Karpas-422 (cell line): ENCODE data around the gene UBN1. TPM values are rescaled to one million over a fixed set of nuclear protein-coding genes. Genes with fewer than 3 reads are reported as not detected.
"Not testable (repeated sequence)": the region's sequence is repeated elsewhere in the genome, so short reads cannot be mapped to it uniquely, and the experiment has no call there.

Source experiments
- DNase-seq: peaks from one replicate; pipeline ENCODE4 v3.0.0-alpha.2; 2015
- H2AFZ ChIP-seq: fragments of 200-600 bp; sonication (generic); 2 replicates; pipeline ENCODE4 v1.6.1; 2014; ENCODE audit warnings: antibody characterized with exemption, low read length, mixed read lengths
- H3K27ac ChIP-seq: fragments of 200-600 bp; sonication (generic); 2 replicates; pipeline ENCODE4 v1.5.1; 2014; ENCODE audit warnings: mild to moderate bottlenecking, low read length, moderate library complexity
- H3K27me3 ChIP-seq: fragments of 200-600 bp; sonication (generic); 2 replicates; pipeline ENCODE4 v1.6.1; 2014; ENCODE audit warnings: low read length, mixed read lengths
- H3K36me3 ChIP-seq: fragments of 200-600 bp; sonication (generic); 2 replicates; pipeline ENCODE4 v1.6.1; 2014; ENCODE audit warnings: low read length, mixed read lengths; ENCODE audit not compliant: insufficient read depth
- H3K4me1 ChIP-seq: fragments of 200-600 bp; sonication (generic); 2 replicates; pipeline ENCODE4 v1.6.1; 2014; ENCODE audit warnings: mild to moderate bottlenecking, low read length, mixed read lengths
- H3K4me2 ChIP-seq: fragments of 200-600 bp; sonication (generic); 2 replicates; pipeline ENCODE4 v1.6.1; 2014; ENCODE audit warnings: low read length, low read depth, mild to moderate bottlenecking; ENCODE audit not compliant: poor library complexity, severe bottlenecking
- H3K4me3 ChIP-seq: fragments of 200-600 bp; sonication (generic); 2 replicates; pipeline ENCODE4 v1.5.1; 2014; ENCODE audit warnings: mild to moderate bottlenecking, antibody characterized with exemption, low read length, mixed read lengths
- H3K79me2 ChIP-seq: fragments of 200-600 bp; sonication (generic); 2 replicates; pipeline ENCODE4 v1.6.1; 2014; ENCODE audit warnings: mild to moderate bottlenecking, low read length, mixed read lengths
- H3K9ac ChIP-seq: fragments of 200-600 bp; sonication (generic); 2 replicates; pipeline ENCODE4 v1.6.0; 2014; ENCODE audit warnings: low read length
- H3K9me2 ChIP-seq: fragments of 200-600 bp; sonication (generic), shearing (Covaris generic); replicated peaks from 2 replicates; pipeline ENCODE4 v1.6.0; 2014; ENCODE audit warnings: mild to moderate bottlenecking, low read length, moderate library complexity; ENCODE audit not compliant: insufficient read depth
- H3K9me3 ChIP-seq: fragments of 300-700, 200-600 bp; sonication (generic); 2 replicates; pipeline ENCODE4 v1.6.1; 2014; ENCODE audit warnings: low read length, mixed read lengths
- H4K20me1 ChIP-seq: fragments of 200-600 bp; sonication (generic); 2 replicates; pipeline ENCODE4 v1.6.1; 2014; ENCODE audit warnings: mild to moderate bottlenecking, antibody characterized with exemption, low read length, low read depth; ENCODE audit not compliant: insufficient read depth
- total RNA-seq: library from RNA; depleted of rRNA; stranded (reverse); fragments of >200 nt; shearing (Covaris generic); gene quantifications from 2 replicates; pipeline ENCODE4 v1.2.3, GENCODE V29; 2014; ENCODE audit warnings: low replicate concordance

Gene UBN1
- total RNA-seq, 1 experiment from 2014 or later = 21.7 TPM

- Histone ChIP-seq H3K79me2 (no peaks in the 10 kb centered on the region), H3K36me3 (no peaks in the 10 kb centered on the region), H3K9me2 (no peaks in the 10 kb centered on the region), H2AFZ (no peak overlapping the region), H3K4me1 (no peaks in the 10 kb centered on the region), H3K27me3 (no peaks in the 10 kb centered on the region), H3K4me2 (no peak overlapping the region), H3K9me3 (no peaks in the 10 kb centered on the region), H3K4me3 (no peak overlapping the region), H4K20me1 (no peaks in the 10 kb centered on the region), H3K9ac (no peak overlapping the region), H3K27ac (no peak overlapping the region)
- no peak for DNase-seq
Measured at GRCh38 chr16:4895366-4895765, 48.1 kb downstream of the UBN1 start.

GRCh38 chr16:4896761-4897160 is 49.5 kb downstream of the UBN1 start:
- not testable (repeated sequence) for H3K4me3 ChIP-seq

GRCh38 chr16:4897328-4897727 is 50.0 kb downstream of the UBN1 start:
- Histone ChIP-seq H3K36me3 (no peaks in the 10 kb centered on the region), H3K4me2 (no peak overlapping the region), H3K9me2 (no peaks in the 10 kb centered on the region), H3K27me3 (no peaks in the 10 kb centered on the region), H3K9me3 (no peaks in the 10 kb centered on the region), H4K20me1 (no peaks in the 10 kb centered on the region), H2AFZ (no peak overlapping the region), H3K27ac (no peak overlapping the region), H3K4me1 (no peaks in the 10 kb centered on the region), H3K4me3 (no peak overlapping the region), H3K9ac (no peak overlapping the region), H3K79me2 (no peaks in the 10 kb centered on the region)
- no peak for DNase-seq

More at GRCh38 chr16:4896761-4897160, 49.5 kb downstream of the UBN1 start:
- H2AFZ ChIP-seq, H3K4me1 ChIP-seq, H3K27ac ChIP-seq, H3K79me2 ChIP-seq, H3K36me3 ChIP-seq, H3K4me2 ChIP-seq, DNase-seq, H3K9ac ChIP-seq, H3K9me3 ChIP-seq, H4K20me1 ChIP-seq, H3K9me2 ChIP-seq, H3K27me3 ChIP-seq: not testable (repeated sequence)

GRCh38 chr16:4898811-4899473 is 51.7 kb downstream of the UBN1 start:
- Histone ChIP-seq H3K4me2 (no peak overlapping the region), H3K9ac (no peak overlapping the region), H3K27ac (no peak overlapping the region), H3K4me1 (no peaks in the 10 kb centered on the region), H3K36me3 (no peaks in the 10 kb centered on the region), H3K27me3 (no peaks in the 10 kb centered on the region), H3K4me3 (no peak overlapping the region), H3K79me2 (no peaks in the 10 kb centered on the region), H4K20me1 (no peaks in the 10 kb centered on the region), H2AFZ (no peak overlapping the region), H3K9me3 (no peaks in the 10 kb centered on the region), H3K9me2 (no peaks in the 10 kb centered on the region)
- DNase-seq = no peak

- H3K4me1 ChIP-seq = no peaks in the 10 kb centered on the region
- H2AFZ ChIP-seq = no peak overlapping the region
- no peak overlapping the region for H3K4me3 ChIP-seq
- H3K9me2 ChIP-seq = no peaks in the 10 kb centered on the region
- no peak overlapping the region for H3K27ac ChIP-seq
- no peaks in the 10 kb centered on the region for H3K27me3 ChIP-seq
- no peaks in the 10 kb centered on the region for H3K9me3 ChIP-seq
- H4K20me1 ChIP-seq = no peaks in the 10 kb centered on the region
- DNase-seq = no peak
- no peak overlapping the region for H3K4me2 ChIP-seq
- H3K79me2 ChIP-seq = no peaks in the 10 kb centered on the region
- no peaks in the 10 kb centered on the region for H3K36me3 ChIP-seq
- no peak overlapping the region for H3K9ac ChIP-seq
Measured at GRCh38 chr16:4899474-4899846, 52.2 kb downstream of the UBN1 start.

- no peaks in the 10 kb centered on the region for H3K9me2 ChIP-seq
- H3K9me3 ChIP-seq = no peaks in the 10 kb centered on the region
Measured at GRCh38 chr16:4900036-4900435, 52.8 kb downstream of the UBN1 start.

GRCh38 chr16:4900750-4901149 is 53.5 kb downstream of the UBN1 start:
- DNase-seq = no peak
- Histone ChIP-seq H3K9me3 (no peaks in the 10 kb centered on the region), H3K79me2 (no peaks in the 10 kb centered on the region), H3K9ac (no peak overlapping the region), H3K9me2 (no peaks in the 10 kb centered on the region), H3K4me2 (no peak overlapping the region), H3K27me3 (no peaks in the 10 kb centered on the region), H3K27ac (no peak overlapping the region), H4K20me1 (no peaks in the 10 kb centered on the region), H3K4me1 (no peaks in the 10 kb centered on the region), H3K4me3 (no peak overlapping the region), H2AFZ (no peak overlapping the region), H3K36me3 (no peaks in the 10 kb centered on the region)

More at GRCh38 chr16:4900036-4900435, 52.8 kb downstream of the UBN1 start:
- Histone ChIP-seq H4K20me1 (no peaks in the 10 kb centered on the region), H3K4me2 (no peak overlapping the region), H3K27me3 (no peaks in the 10 kb centered on the region), H3K4me3 (no peak overlapping the region), H3K79me2 (no peaks in the 10 kb centered on the region), H3K9ac (no peak overlapping the region), H3K27ac (no peak overlapping the region), H3K4me1 (no peaks in the 10 kb centered on the region), H2AFZ (no peak overlapping the region), H3K36me3 (no peaks in the 10 kb centered on the region)
- no peak for DNase-seq

GRCh38 chr16:4902038-4902437 is 54.8 kb downstream of the UBN1 start:
- H4K20me1 ChIP-seq = no peaks in the 10 kb centered on the region
- no peaks in the 10 kb centered on the region for H3K27me3 ChIP-seq
- H3K4me2 ChIP-seq = no peak overlapping the region
- H3K79me2 ChIP-seq = no peaks in the 10 kb centered on the region
- H2AFZ ChIP-seq = no peak overlapping the region
- DNase-seq = no peak
- H3K9me2 ChIP-seq = no peaks in the 10 kb centered on the region
- peaks cover 2% of the 10 kb centered on the region; the same call in 1 of the 2 replicates for H3K4me1 ChIP-seq
- no peak overlapping the region for H3K27ac ChIP-seq
- no peaks in the 10 kb centered on the region for H3K9me3 ChIP-seq
- no peaks in the 10 kb centered on the region for H3K36me3 ChIP-seq
- H3K9ac ChIP-seq = no peak overlapping the region
- no peak overlapping the region for H3K4me3 ChIP-seq
